ENCODE measurements around the gene GLIPR2. TPM values are rescaled to one million over a fixed set of nuclear protein-coding genes. Genes with fewer than 3 reads are reported as not detected.

GLIPR2 gene
- total and polyA plus RNA-seq, 2 of the 4 experiments (the other 2 are of a cell fraction), result 35.8 to 43.3 TPM

DNA sequence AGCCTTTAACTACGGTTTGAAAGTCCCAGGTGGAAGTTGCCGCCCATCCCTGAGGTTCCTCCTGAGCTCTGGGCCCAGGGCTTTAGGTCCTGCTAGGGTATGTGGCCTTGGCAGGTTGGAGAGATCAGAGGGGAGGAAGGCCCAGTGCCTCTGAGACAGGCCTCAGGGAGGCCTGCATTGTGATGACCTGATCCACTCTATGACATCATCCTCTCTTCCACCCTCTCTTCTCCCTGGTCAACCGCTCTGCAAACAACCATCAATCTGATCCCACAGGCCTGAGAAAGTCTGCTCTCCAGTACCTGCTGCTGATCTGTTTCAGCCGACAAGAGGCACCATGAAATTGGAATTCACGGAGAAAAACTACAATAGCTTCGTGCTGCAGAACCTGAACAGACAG, 32.6 kb downstream of the GLIPR2 start, which contains the start of gene CCIN:
TSS of gene CCIN (plus strand) at position 223 of the 400 bp plus-strand sequence. CDS start at position 338, 115 bp downstream.
- no peak within 1 kb of the TSS for H2BK20ac ChIP-seq (ENCODE audit: low read depth, low read length)
- no peak for DNase-seq
- no peak within 1 kb of the TSS for H4K5ac ChIP-seq (ENCODE audit: low read depth, low read length)
- no peak within 1 kb of the TSS for H4K8ac ChIP-seq (ENCODE audit: low read depth in 2 of 2, low read length in 2 of 2)
- ATAC-seq (ENCODE audit: low read depth), result no peak
- CTCF ChIA-PET, result interaction anchor here (1.2 kb wide), 1 partner anchor 66 kb away, joined by 3 read pairs; no protein-coding TSS in a partner anchor
- H3K18ac ChIP-seq (ENCODE audit: low read depth, low read length), result no peak within 1 kb of the TSS
- in situ Hi-C loops (cut with MboI; ENCODE audit: low sequenced_read_pairs) (no loop called here), dilution Hi-C loops (cut with HindIII; ENCODE audit: low sequenced_read_pairs, unreplicated experiment) (no loop called here), intact Hi-C loops (cut with micrococcal nuclease) (no loop called here)
- no peaks in the 10 kb centered on the region for H3K79me1 ChIP-seq (ENCODE audit: low read depth in 1 of 2, low read length in 2 of 2)
- H2BK5ac ChIP-seq (ENCODE audit: low read depth, low read length, poor library complexity, severe bottlenecking), result no peak within 1 kb of the TSS
- no peak within 1 kb of the TSS for H3K9ac ChIP-seq (ENCODE audit: low read depth, low read length)
- H3K4me2 ChIP-seq (ENCODE audit: low read depth, low read length), result no peak within 1 kb of the TSS
- 92% methylated on average over 4 of the region's 6 CpGs; no CpG with 5 or more reads in 1 of the 2 experiments for WGBS, 2 experiments (ENCODE audit: extremely low coverage in 2 of 2, insufficient read length in 1 of 2)
- H3K4me1 ChIP-seq (ENCODE audit: control insufficient read depth, insufficient read depth, low read length), result peaks cover 15% of the 10 kb centered on the region
- POLR2A ChIA-PET (ENCODE audit: unreplicated experiment), result no interaction called here
- no peak within 1 kb of the TSS for H2BK15ac ChIP-seq (ENCODE audit: low read depth, low read length)
- no peak within 1 kb of the TSS for H4K91ac ChIP-seq (ENCODE audit: insufficient read depth, low read depth, low read length)
- H2AK9ac ChIP-seq (replicated peaks; ENCODE audit: low read depth, low read length, poor library complexity), result no peak within 1 kb of the TSS
- H3K9me1 ChIP-seq (ENCODE audit: insufficient read depth, low read length), result peaks cover 7% of the 10 kb centered on the region; the same call in 1 of the 2 replicates
- H3K36me3 ChIP-seq (ENCODE audit: control insufficient read depth, insufficient read depth, low read length), result no peaks in the 10 kb centered on the region
- no TSS peak for BruUV-seq (replicated peaks)
- no peak within 1 kb of the TSS for H3K56ac ChIP-seq (ENCODE audit: extremely low read depth, insufficient read depth, low read length)
- H2AK5ac ChIP-seq (ENCODE audit: low read depth, low read length), result no peak within 1 kb of the TSS
- H3K27me3 ChIP-seq (ENCODE audit: control insufficient read depth, insufficient read depth, low read length), result no peaks in the 10 kb centered on the region; the same call in 1 of the 2 replicates
- no peaks in the 10 kb centered on the region for H3K9me3 ChIP-seq (ENCODE audit: control insufficient read depth, insufficient read depth, low read length)
- H3K4ac ChIP-seq (ENCODE audit: low read depth, low read length), result no peak within 1 kb of the TSS
- H3K14ac ChIP-seq (replicated peaks; ENCODE audit: low read depth, low read length), result no peak within 1 kb of the TSS; the same call in 1 of the 2 replicates
- H3K4me3 ChIP-seq (ENCODE audit: insufficient read depth, low read depth, low read length), result no peak within 1 kb of the TSS
- H2AFZ ChIP-seq (replicated peaks; ENCODE audit: low read length, poor library complexity), result no peak within 1 kb of the TSS
- H3K27ac ChIP-seq (ENCODE audit: insufficient read depth, low read length), result no peak within 1 kb of the TSS
- no peak within 1 kb of the TSS for H2BK120ac ChIP-seq (ENCODE audit: low read depth, low read length)
- TF ChIP-seq POLR2A (IDR thresholded peaks at IDR 0.05; ENCODE audit: low read depth, low read length), result no peak
- no peak for TF ChIP-seq NFE2L2 (IDR thresholded peaks at IDR 0.05; ENCODE audit: low read depth, low read length)
- TF ChIP-seq MAZ (IDR thresholded peaks at IDR 0.05; ENCODE audit: borderline replicate concordance, low read depth, low read length), result no peak
- TF ChIP-seq, protein P1, sequence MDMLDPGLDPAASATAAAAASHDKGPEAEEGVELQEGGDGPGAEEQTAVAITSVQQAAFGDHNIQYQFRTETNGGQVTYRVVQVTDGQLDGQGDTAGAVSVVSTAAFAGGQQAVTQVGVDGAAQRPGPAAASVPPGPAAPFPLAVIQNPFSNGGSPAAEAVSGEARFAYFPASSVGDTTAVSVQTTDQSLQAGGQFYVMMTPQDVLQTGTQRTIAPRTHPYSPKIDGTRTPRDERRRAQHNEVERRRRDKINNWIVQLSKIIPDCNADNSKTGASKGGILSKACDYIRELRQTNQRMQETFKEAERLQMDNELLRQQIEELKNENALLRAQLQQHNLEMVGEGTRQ (IDR thresholded peaks at IDR 0.05; ENCODE audit: low read depth, low read length), result no peak
- no peak for TF ChIP-seq MXI1 (IDR thresholded peaks at IDR 0.05; ENCODE audit: borderline replicate concordance, low read depth, low read length)
- no peaks in the 10 kb centered on the region for H4K20me1 ChIP-seq (ENCODE audit: insufficient read depth, low read length)
- no peak within 1 kb of the TSS for H3K23ac ChIP-seq (ENCODE audit: low read depth, low read length)
